Endothelial cell of umbilical vein (primary cell): Measurements from ENCODE around the gene EMC9.

Experiments
- EZH2 ChIP-seq: IDR thresholded peaks from 2 replicates; pipeline ENCODE4 v1.6.1; 2012; ENCODE audit warnings: borderline replicate concordance, low read depth, mild to moderate bottlenecking, moderate library complexity, low read length, inconsistent platforms; ENCODE audit not compliant: severe bottlenecking
- FOS ChIP-seq: IDR thresholded peaks from 2 replicates; pipeline ENCODE4 v1.6.1; 2011; ENCODE audit warnings: mild to moderate bottlenecking, low read length, moderate library complexity, borderline replicate concordance; ENCODE audit not compliant: insufficient read depth
- JUN ChIP-seq: IDR thresholded peaks from 2 replicates; pipeline ENCODE4 v1.6.1; 2011; ENCODE audit warnings: borderline replicate concordance, low read depth; ENCODE audit not compliant: insufficient read length, insufficient read depth
- MAX ChIP-seq: IDR thresholded peaks from 2 replicates; pipeline ENCODE4 v1.6.1; 2011; ENCODE audit not compliant: insufficient read depth, insufficient read length
- POLR2A ChIP-seq: IDR thresholded peaks from 2 replicates; pipeline ENCODE4 v1.6.1; 2012; ENCODE audit warnings: low read depth, mild to moderate bottlenecking, control low read depth, low read length
- POLR2AphosphoS5 ChIP-seq: IDR thresholded peaks from 2 replicates; pipeline ENCODE4 v1.6.1; 2012; ENCODE audit warnings: low read depth, mild to moderate bottlenecking, control low read depth, low read length, moderate library complexity; ENCODE audit not compliant: insufficient read depth
- TF ChIP-seq, protein P1 (sequence below), 2 donors: IDR thresholded peaks; 1 replicate in 1 of 2; 2 replicates in 1 of 2; pipeline ENCODE4 v1.5.1; 2011; ENCODE audit warnings: low read length in 2 of 2, mild to moderate bottlenecking in 2 of 2, moderate library complexity in 2 of 2, control low read depth in 1 of 2, inconsistent platforms in 1 of 2, low read depth in 1 of 2; ENCODE audit not compliant: insufficient read depth in 1 of 2; ENCODE audit errors: extremely low read depth in 1 of 2

GRCh38 chr14:24172871-24173281 lies 31.5 kb upstream of the EMC9 start:
- TF ChIP-seq JUN (no peak), POLR2AphosphoS5 (no peak), POLR2A (no peak), EZH2 (no peak), FOS (no peak), MAX (no peak)
- TF ChIP-seq, protein P1, sequence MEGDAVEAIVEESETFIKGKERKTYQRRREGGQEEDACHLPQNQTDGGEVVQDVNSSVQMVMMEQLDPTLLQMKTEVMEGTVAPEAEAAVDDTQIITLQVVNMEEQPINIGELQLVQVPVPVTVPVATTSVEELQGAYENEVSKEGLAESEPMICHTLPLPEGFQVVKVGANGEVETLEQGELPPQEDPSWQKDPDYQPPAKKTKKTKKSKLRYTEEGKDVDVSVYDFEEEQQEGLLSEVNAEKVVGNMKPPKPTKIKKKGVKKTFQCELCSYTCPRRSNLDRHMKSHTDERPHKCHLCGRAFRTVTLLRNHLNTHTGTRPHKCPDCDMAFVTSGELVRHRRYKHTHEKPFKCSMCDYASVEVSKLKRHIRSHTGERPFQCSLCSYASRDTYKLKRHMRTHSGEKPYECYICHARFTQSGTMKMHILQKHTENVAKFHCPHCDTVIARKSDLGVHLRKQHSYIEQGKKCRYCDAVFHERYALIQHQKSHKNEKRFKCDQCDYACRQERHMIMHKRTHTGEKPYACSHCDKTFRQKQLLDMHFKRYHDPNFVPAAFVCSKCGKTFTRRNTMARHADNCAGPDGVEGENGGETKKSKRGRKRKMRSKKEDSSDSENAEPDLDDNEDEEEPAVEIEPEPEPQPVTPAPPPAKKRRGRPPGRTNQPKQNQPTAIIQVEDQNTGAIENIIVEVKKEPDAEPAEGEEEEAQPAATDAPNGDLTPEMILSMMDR (IDR thresholded peaks at IDR 0.05; ENCODE audit: extremely low read depth in 1 of 2, insufficient read depth in 1 of 2, low read depth in 1 of 2, low read length in 2 of 2), result no peak
